Smooth muscle cell (in vitro differentiated cells): Measurements from ENCODE around the gene PTPMT1. TPM values are rescaled to one million over a fixed set of nuclear protein-coding genes. Genes with fewer than 3 reads are reported as not detected.

Source experiments
- DNase-seq: peaks from one replicate; lab custom pipeline; 2025; ENCODE audit not compliant: unreplicated experiment; lab: John Stamatoyannopoulos, UW
- H2AFZ ChIP-seq: fragments of 200-600 bp; sonication (generic); 2 replicates; pipeline ENCODE4 v1.6.0; 2016; ENCODE audit warnings: antibody characterized with exemption, low read depth, mild to moderate bottlenecking
- H3F3A ChIP-seq: fragments of 200-600 bp; sonication (generic); 2 replicates; pipeline ENCODE4 v1.6.0; 2017; ENCODE audit warnings: antibody characterized with exemption, low read depth
- H3K27ac ChIP-seq: fragments of 200-600 bp; sonication (generic); 2 replicates; pipeline ENCODE4 v1.5.1; 2016; ENCODE audit warnings: low read depth, mild to moderate bottlenecking
- H3K27me3 ChIP-seq: fragments of 200-600 bp; sonication (generic); 2 replicates; pipeline ENCODE4 v1.6.1; 2016; ENCODE audit warnings: low read depth, mild to moderate bottlenecking
- H3K36me3 ChIP-seq: fragments of 200-600 bp; sonication (generic); 2 replicates; pipeline ENCODE4 v1.5.1; 2016; ENCODE audit warnings: low read depth
- H3K4me1 ChIP-seq: fragments of 200-600 bp; sonication (generic); 2 replicates; pipeline ENCODE4 v1.5.1; 2016; ENCODE audit warnings: low read depth
- H3K4me2 ChIP-seq: fragments of 200-600 bp; sonication (generic); 2 replicates; pipeline ENCODE4 v1.6.0; 2016; ENCODE audit warnings: mild to moderate bottlenecking
- H3K4me3 ChIP-seq: fragments of 200-600 bp; sonication (generic); 2 replicates; pipeline ENCODE4 v1.5.1; 2016; ENCODE audit warnings: mild to moderate bottlenecking
- H3K79me2 ChIP-seq: fragments of 200-600 bp; sonication (generic); 2 replicates; pipeline ENCODE4 v1.6.0; 2016; ENCODE audit warnings: low read depth, mild to moderate bottlenecking
- H3K9ac ChIP-seq: fragments of 200-600 bp; sonication (generic); 2 replicates; pipeline ENCODE4 v1.6.0; 2016; ENCODE audit warnings: low read depth
- H3K9me3 ChIP-seq: fragments of 200-600 bp; sonication (generic); replicated peaks from 2 replicates; pipeline ENCODE4 v1.5.1; 2016; ENCODE audit warnings: low read depth
- H4K20me1 ChIP-seq: fragments of 200-600 bp; sonication (generic); 2 replicates; pipeline ENCODE4 v1.6.0; 2016; ENCODE audit warnings: low read depth
- CTCF ChIP-seq: fragments of 200-600 bp; sonication (generic); IDR thresholded peaks from 2 replicates; pipeline ENCODE4 v1.5.1; 2017; ENCODE audit warnings: borderline replicate concordance, mild to moderate bottlenecking, antibody characterized with exemption; ENCODE audit not compliant: insufficient read depth, poor library complexity, severe bottlenecking
- WGBS: methylation state at CpG from one replicate; pipeline ENCODE4 v1.1.7; 2016; ENCODE audit warnings: low lambda C conversion rate; 5-methylcytosine and 5-hydroxymethylcytosine counted together
- polyA plus RNA-seq: library from polyadenylated mRNA; unstranded; fragments of >200 nt; fragmentation: Nextera tagmentation; extraction: Ambion mirVana; gene quantifications from 2 replicates; pipeline ENCODE4 v1.2.1, GENCODE V29; 2016
- small RNA-seq: library from RNA; depleted of rRNA; stranded (forward); fragments of <200 nt; gene quantifications from one replicate; pipeline ENCODE3, GENCODE V24; 2014
- total RNA-seq: library from RNA; depleted of rRNA; stranded (reverse); fragments of >200 nt; gene quantifications from 2 replicates; pipeline ENCODE4 v1.2.3, GENCODE V29; 2014

PTPMT1 gene
- total and polyA plus RNA-seq, 2 experiments from 2014 or later: 75.5 to 152 TPM

GRCh38 chr11:47620836-47621378 lies 55.5 kb downstream of the PTPMT1 start:
- Histone ChIP-seq H3K4me3 (no peak overlapping the region), H3K9ac (no peak overlapping the region), H3K4me2 (no peak overlapping the region), H2AFZ (no peak overlapping the region), H3K27ac (no peak overlapping the region), H3K27me3 (no peaks in the 10 kb centered on the region), H4K20me1 (no peaks in the 10 kb centered on the region), H3K9me3 (no peaks in the 10 kb centered on the region), H3F3A (peaks cover 4% of the 10 kb centered on the region), H3K79me2 (no peaks in the 10 kb centered on the region), H3K36me3 (peaks cover 17% of the 10 kb centered on the region), H3K4me1 (no peaks in the 10 kb centered on the region)
- no peak for DNase-seq
- WGBS: 100% methylated on average over 2 of the region's 2 CpGs
- TF ChIP-seq CTCF: no peak

Small RNA genes lying within 50 kb of the gene (small RNA-seq; reads per million reads assigned to genes)
- gene RN7SL652P: not detected
- gene RNU5E-10P: not detected

Other genes starting within 250 kb of the PTPMT1 start
- not detected in 2 replicates for gene MYBPC3, start 212.9 kb upstream of the PTPMT1 start, total RNA-seq
- gene MYBPC3, start 212.9 kb upstream of the PTPMT1 start, polyA plus RNA-seq: 0.03 and 0.25 TPM in 2 replicates
- gene SPI1, start 187.1 kb upstream of the PTPMT1 start, total RNA-seq: not detected in 2 replicates
- gene SPI1, start 187.1 kb upstream of the PTPMT1 start, polyA plus RNA-seq: not detected in 2 replicates
- gene SLC39A13, start 157.0 kb upstream of the PTPMT1 start, total RNA-seq: 51.7 and 56.9 TPM in 2 replicates
- 138 and 143 TPM in 2 replicates for gene SLC39A13, start 157.0 kb upstream of the PTPMT1 start, polyA plus RNA-seq
- 71.2 and 99.8 TPM in 2 replicates for gene PSMC3, start 139.2 kb upstream of the PTPMT1 start, total RNA-seq
- 200 and 211 TPM in 2 replicates for gene PSMC3, start 139.2 kb upstream of the PTPMT1 start, polyA plus RNA-seq
- gene RAPSN, start 116.5 kb upstream of the PTPMT1 start, total RNA-seq: not detected in 2 replicates
- gene RAPSN, start 116.5 kb upstream of the PTPMT1 start, polyA plus RNA-seq: 0.41 and 0.96 TPM in 2 replicates
- 64.8 and 78.2 TPM in 2 replicates for gene CELF1, start 12.5 kb upstream of the PTPMT1 start, total RNA-seq
- 42.5 and 49.4 TPM in 2 replicates for gene CELF1, start 12.5 kb upstream of the PTPMT1 start, polyA plus RNA-seq
- 9.4 and 17.5 TPM in 2 replicates for gene KBTBD4, start 13.4 kb downstream of the PTPMT1 start, total RNA-seq
- 13.7 and 14.2 TPM in 2 replicates for gene KBTBD4, start 13.4 kb downstream of the PTPMT1 start, polyA plus RNA-seq
- gene NDUFS3, start 13.5 kb downstream of the PTPMT1 start, total RNA-seq: 53.8 and 60.8 TPM in 2 replicates
- gene NDUFS3, start 13.5 kb downstream of the PTPMT1 start, polyA plus RNA-seq: 106 and 110 TPM in 2 replicates
- not detected in 2 replicates for gene FAM180B, start 21.1 kb downstream of the PTPMT1 start, total RNA-seq
- 0.46 TPM in 1 of 2 replicates, not detected in the other for gene FAM180B, start 21.1 kb downstream of the PTPMT1 start, polyA plus RNA-seq
- gene C1QTNF4, start 28.8 kb downstream of the PTPMT1 start, total RNA-seq: 0.09 and 1.3 TPM in 2 replicates
- 0.48 and 1.0 TPM in 2 replicates for gene C1QTNF4, start 28.8 kb downstream of the PTPMT1 start, polyA plus RNA-seq
- 74.0 and 97.0 TPM in 2 replicates for gene MTCH2, start 77.0 kb downstream of the PTPMT1 start, total RNA-seq
- gene MTCH2, start 77.0 kb downstream of the PTPMT1 start, polyA plus RNA-seq: 152 and 177 TPM in 2 replicates
- gene AGBL2, start 149.8 kb downstream of the PTPMT1 start, total RNA-seq: 0.94 and 1.1 TPM in 2 replicates
- 1.6 TPM in 1 of 2 replicates, not detected in the other for gene AGBL2, start 149.8 kb downstream of the PTPMT1 start, polyA plus RNA-seq
- gene FNBP4, start 201.7 kb downstream of the PTPMT1 start, total RNA-seq: 62.4 and 64.1 TPM in 2 replicates
- 31.6 and 38.5 TPM in 2 replicates for gene FNBP4, start 201.7 kb downstream of the PTPMT1 start, polyA plus RNA-seq